Globus pallidus (tissue), 1 donor: ENCODE data around the gene CUEDC1.
"Not testable (repeated sequence)": the region's sequence is repeated elsewhere in the genome, so short reads cannot be mapped to it uniquely, and the experiment has no call there.

Experiments
- DNase-seq: peaks from one replicate; pipeline ENCODE4 v3.0.0-alpha.2; 2015; ENCODE audit warnings: low spot score

CUEDC1 gene

GRCh38 chr17:57939797-57940196, 15.4 kb downstream of the CUEDC1 start:
- peak; percentile 64 for DNase-seq

GRCh38 chr17:57938061-57938502, 17.1 kb downstream of the CUEDC1 start:
- DNase-seq: peak; percentile 39

- no peak for DNase-seq
These were observed 17.7 kb downstream of the CUEDC1 start for GRCh38 chr17:57937492-57937891.

- DNase-seq: peak; percentile 86
These were observed 19.1 kb downstream of the CUEDC1 start for GRCh38 chr17:57935833-57936807.

- DNase-seq: no peak
These were observed 23.6 kb downstream of the CUEDC1 start for GRCh38 chr17:57931488-57932137.

GRCh38 chr17:57930239-57930638, 25.0 kb downstream of the CUEDC1 start:
- no peak for DNase-seq

- peak; percentile 74 for DNase-seq
These were observed 25.8 kb downstream of the CUEDC1 start for GRCh38 chr17:57929386-57929785.

GRCh38 chr17:57928928-57929327, 26.3 kb downstream of the CUEDC1 start:
- peak; percentile 85 for DNase-seq

- peak; percentile 92 for DNase-seq
These were observed 28.0 kb downstream of the CUEDC1 start for GRCh38 chr17:57927048-57927723.

- no peak for DNase-seq
These were observed 28.5 kb downstream of the CUEDC1 start for GRCh38 chr17:57926723-57927047.

GRCh38 chr17:57925361-57925990, 29.7 kb downstream of the CUEDC1 start:
- no peak for DNase-seq

GRCh38 chr17:57924677-57925076, 30.5 kb downstream of the CUEDC1 start:
- DNase-seq: no peak

GRCh38 chr17:57923182-57923872, 31.9 kb downstream of the CUEDC1 start:
- no peak for DNase-seq

GRCh38 chr17:57922745-57923144, 32.5 kb downstream of the CUEDC1 start:
- not testable (repeated sequence) for DNase-seq

- peak; percentile 77 for DNase-seq
These were observed 34.1 kb downstream of the CUEDC1 start for GRCh38 chr17:57920916-57921703.

GRCh38 chr17:57919918-57920317, 35.3 kb downstream of the CUEDC1 start:
- DNase-seq: no peak

GRCh38 chr17:57918017-57918895, 37.0 kb downstream of the CUEDC1 start:
- DNase-seq: no peak

- peak; percentile 86 for DNase-seq
These were observed 38.0 kb downstream of the CUEDC1 start for GRCh38 chr17:57916925-57917858.
